ENCODE measurements around the gene INPP5F.

DNA sequence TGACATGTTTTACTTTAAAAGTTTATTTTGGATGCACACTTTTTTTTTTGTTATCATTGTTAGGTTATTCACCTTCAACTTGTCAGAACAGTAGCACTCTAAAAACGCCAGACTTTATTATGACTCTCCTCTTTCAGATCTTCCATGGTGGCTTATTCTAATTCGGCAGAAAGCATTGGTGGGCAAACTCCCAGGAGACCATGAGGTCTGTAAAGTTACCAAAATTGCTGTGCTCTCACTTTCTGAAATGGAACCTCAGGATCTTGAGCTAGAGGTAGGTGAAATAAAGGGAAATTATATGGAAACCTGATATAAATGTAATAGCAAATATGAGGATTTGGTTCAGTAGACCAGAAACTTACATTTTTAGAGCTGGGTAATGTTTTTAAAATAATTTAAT lies 55.6 kb downstream of the INPP5F start:
- no peak for TF ChIP-seq ESRRG (CRISPR knock-in tag; IDR thresholded peaks at IDR 0.05)
- no peak for TF ChIP-seq ZFP3 (CRISPR knock-in tag; IDR thresholded peaks at IDR 0.05)
- TF ChIP-seq BACH2 (CRISPR knock-in tag; IDR thresholded peaks at IDR 0.05; ENCODE audit: borderline replicate concordance): no peak
- TF ChIP-seq TOX (CRISPR knock-in tag; IDR thresholded peaks at IDR 0.05; ENCODE audit: borderline replicate concordance): no peak
- TF ChIP-seq ZFP30 (CRISPR knock-in tag; IDR thresholded peaks at IDR 0.05): no peak
- no peak for TF ChIP-seq TCF4 (CRISPR knock-in tag; IDR thresholded peaks at IDR 0.05; ENCODE audit: borderline replicate concordance)
- TF ChIP-seq RARB (CRISPR knock-in tag; IDR thresholded peaks at IDR 0.05): no peak

Data from SK-N-SH treated with all-trans-retinoic acid at 6 μM for 48 hours (cell line).